ENCODE measurements around the gene CCNC.

DNA sequence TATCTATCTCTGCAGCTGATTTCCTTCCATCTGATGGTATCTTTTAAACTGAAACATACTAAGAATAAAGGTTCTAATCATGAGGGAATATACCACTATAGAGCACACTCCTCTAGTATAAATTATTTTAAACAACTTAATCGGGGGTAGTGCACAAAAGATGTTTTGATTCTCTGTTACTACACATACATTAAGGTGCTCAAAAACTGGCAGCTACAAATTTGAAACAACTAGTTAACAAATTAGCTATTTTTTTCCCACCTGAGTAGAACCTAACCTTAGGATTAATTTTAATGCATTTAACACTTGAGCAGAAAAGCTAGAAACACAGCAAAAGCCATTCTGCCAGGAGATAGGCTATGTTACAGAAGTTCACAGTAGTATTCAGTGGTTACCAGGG is 23.0 kb downstream of the CCNC start:
- TF ChIP-seq, protein P1, sequence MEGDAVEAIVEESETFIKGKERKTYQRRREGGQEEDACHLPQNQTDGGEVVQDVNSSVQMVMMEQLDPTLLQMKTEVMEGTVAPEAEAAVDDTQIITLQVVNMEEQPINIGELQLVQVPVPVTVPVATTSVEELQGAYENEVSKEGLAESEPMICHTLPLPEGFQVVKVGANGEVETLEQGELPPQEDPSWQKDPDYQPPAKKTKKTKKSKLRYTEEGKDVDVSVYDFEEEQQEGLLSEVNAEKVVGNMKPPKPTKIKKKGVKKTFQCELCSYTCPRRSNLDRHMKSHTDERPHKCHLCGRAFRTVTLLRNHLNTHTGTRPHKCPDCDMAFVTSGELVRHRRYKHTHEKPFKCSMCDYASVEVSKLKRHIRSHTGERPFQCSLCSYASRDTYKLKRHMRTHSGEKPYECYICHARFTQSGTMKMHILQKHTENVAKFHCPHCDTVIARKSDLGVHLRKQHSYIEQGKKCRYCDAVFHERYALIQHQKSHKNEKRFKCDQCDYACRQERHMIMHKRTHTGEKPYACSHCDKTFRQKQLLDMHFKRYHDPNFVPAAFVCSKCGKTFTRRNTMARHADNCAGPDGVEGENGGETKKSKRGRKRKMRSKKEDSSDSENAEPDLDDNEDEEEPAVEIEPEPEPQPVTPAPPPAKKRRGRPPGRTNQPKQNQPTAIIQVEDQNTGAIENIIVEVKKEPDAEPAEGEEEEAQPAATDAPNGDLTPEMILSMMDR (IDR thresholded peaks at IDR 0.05): no peak
- TF ChIP-seq POLR2A (IDR thresholded peaks at IDR 0.05): no peak

Measured in upper lobe of left lung (tissue), 4 donors.